ENCODE data around the gene NAA25.
"Not testable (repeated sequence)": the region's sequence is repeated elsewhere in the genome, so short reads cannot be mapped to it uniquely, and the experiment has no call there.

The NAA25 gene

GRCh38 chr12:112061137-112061536 is 47.4 kb downstream of the NAA25 start:
- no peak for DNase-seq
- no peak for TF ChIP-seq POLR2A (IDR thresholded peaks at IDR 0.05; ENCODE audit: low read length)
- TF ChIP-seq GATA1 (IDR thresholded peaks at IDR 0.05; ENCODE audit: low read depth, low read length) = no peak

DNA sequence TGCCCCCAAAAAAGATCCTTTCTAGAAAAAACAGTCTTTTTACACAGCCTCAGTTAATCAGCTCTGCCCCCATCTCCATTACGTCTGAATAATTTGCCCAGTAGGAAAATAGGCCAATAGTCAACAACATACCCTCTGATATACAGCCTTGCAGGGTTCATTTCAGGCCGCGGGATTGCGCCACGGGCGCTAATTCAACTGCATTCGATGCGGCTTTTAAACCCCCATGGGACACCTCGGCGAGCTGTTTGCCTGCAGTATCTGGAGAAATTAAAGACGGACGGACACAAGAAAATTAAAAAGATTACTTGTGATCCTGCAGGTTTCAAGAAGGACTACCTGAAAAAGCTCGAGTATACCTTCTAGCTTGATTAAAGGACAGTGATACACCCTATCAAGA is 59.2 kb downstream of the NAA25 start:
- no peak for DNase-seq
- TF ChIP-seq POLR2A (IDR thresholded peaks at IDR 0.05; ENCODE audit: low read length) = no peak
- TF ChIP-seq GATA1 (IDR thresholded peaks at IDR 0.05; ENCODE audit: low read depth, low read length) = no peak

DNA sequence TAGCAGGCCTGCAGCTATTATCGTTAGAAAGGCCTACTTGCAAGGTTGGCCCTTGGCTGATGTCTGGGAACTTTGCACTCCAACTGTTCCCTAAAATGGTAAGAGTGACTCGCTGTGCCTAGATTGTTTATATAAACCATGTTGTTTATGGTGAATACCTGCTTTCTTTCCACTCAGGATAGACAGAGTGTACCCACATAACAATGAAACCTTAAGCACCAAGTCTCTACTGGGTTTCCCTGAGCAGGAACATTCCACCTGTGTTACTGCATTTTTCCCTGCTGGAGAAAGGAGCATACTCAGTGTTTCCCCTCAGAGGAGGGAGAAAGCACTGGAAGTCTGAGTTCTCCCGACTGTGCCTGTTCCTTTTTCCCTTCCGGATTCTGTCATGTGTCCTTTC is 62.6 kb downstream of the NAA25 start:
- TF ChIP-seq GATA1 (IDR thresholded peaks at IDR 0.05; ENCODE audit: low read depth, low read length) (no peak), POLR2A (IDR thresholded peaks at IDR 0.05; ENCODE audit: low read length) (no peak)
- DNase-seq = no peak

GRCh38 chr12:112036614-112037013 is 72.0 kb downstream of the NAA25 start:
- not testable (repeated sequence) for DNase-seq

GRCh38 chr12:112035219-112035785 is 73.3 kb downstream of the NAA25 start:
- TF ChIP-seq GATA1 (IDR thresholded peaks at IDR 0.05; ENCODE audit: low read depth, low read length) (no peak), POLR2A (IDR thresholded peaks at IDR 0.05; ENCODE audit: low read length) (no peak)
- no peak for DNase-seq

DNA sequence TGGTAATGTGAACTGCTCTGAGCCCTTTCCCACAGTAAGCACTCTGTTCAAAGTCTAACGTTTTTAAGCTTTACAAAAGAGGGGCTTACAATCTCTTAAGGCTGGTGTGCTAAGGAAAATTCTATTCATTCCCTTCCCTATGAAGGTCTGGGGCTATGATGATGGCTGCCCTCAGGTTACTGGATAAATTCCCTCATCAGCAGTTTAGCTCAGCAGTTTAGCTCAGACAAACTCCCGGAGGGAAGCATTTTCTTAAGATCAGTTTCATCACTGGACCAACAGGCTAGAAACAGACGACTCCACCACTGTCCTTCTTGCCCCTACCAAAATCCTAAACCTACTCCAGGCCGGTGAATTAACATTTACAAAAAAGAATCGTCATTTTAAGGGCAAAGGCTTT is 76.3 kb downstream of the NAA25 start:
- no peak for TF ChIP-seq POLR2A (IDR thresholded peaks at IDR 0.05; ENCODE audit: low read length)
- no peak for TF ChIP-seq GATA1 (IDR thresholded peaks at IDR 0.05; ENCODE audit: low read depth, low read length)
- no peak for DNase-seq

DNA sequence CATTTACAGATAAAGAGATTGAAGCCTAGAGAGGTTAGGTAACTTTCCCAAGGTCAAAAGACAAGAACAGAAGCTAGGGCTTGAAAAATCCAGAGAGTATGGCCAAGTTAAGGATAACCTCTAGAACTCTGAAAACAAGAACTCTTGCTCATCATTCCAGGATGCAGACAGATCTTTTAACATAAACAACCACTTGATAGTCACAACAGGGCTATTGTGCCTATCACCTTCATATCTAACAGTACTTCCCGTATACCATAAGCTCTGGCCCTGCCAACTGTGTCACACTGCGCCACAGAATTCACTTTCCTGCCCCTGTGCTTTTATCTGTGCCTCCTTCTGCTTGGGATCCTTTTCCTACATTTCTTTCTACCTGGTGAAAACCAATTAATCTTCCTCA is 77.1 kb downstream of the NAA25 start:
- DNase-seq = no peak
- TF ChIP-seq POLR2A (IDR thresholded peaks at IDR 0.05; ENCODE audit: low read length) (no peak), GATA1 (IDR thresholded peaks at IDR 0.05; ENCODE audit: low read depth, low read length) (no peak)

DNA sequence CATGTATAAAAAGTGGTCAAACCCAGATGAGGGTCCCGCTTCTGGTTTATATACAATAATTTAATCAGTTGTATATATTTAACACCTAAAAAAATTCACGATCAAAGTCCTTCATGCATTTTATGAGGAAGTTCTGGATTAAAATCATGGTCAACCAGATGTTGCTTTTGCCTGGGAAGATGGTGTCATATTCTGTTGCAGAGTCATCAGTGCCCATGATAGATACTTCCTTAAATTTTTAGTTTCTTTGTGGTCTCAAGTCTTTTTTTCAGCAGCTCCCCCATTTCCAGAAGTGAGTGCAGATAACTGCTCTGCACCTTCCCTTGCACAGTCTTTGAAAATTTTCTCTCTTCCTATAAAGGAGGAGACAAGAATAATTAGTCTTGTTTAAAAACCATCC is 79.3 kb downstream of the NAA25 start:
- TF ChIP-seq POLR2A (IDR thresholded peaks at IDR 0.05; ENCODE audit: low read length) = no peak
- no peak for TF ChIP-seq GATA1 (IDR thresholded peaks at IDR 0.05; ENCODE audit: low read depth, low read length)
- no peak for DNase-seq

DNA sequence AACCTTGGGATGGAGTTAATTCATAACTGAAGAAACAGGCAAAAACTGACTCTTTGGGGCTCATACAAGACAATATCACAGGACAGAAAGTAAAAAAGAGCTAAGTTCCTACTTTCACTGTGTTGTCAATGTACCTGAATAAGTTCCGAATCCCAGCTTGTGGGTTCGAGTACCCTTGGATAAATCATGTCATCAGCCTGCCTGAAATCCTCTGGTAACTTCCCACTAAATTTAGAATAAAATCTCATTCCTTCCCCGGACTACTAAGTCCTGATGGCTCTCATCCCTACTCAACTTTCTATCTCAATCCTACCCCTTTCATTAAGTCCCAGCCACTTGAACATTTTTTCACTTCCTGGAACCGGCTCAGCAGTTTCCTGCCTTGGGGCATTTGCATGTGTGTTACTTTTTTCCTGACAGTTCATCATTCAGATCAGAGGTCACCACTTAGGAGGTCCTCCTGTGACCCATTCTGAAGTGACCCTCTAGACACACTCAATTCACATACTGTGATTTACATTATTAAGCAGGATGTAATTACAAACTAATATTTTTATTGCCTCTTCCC is 82.7 kb downstream of the NAA25 start:
- DNase-seq = no peak
- TF ChIP-seq GATA1 (IDR thresholded peaks at IDR 0.05; ENCODE audit: low read depth, low read length) = no peak
- TF ChIP-seq POLR2A (IDR thresholded peaks at IDR 0.05; ENCODE audit: low read length) = no peak

DNA sequence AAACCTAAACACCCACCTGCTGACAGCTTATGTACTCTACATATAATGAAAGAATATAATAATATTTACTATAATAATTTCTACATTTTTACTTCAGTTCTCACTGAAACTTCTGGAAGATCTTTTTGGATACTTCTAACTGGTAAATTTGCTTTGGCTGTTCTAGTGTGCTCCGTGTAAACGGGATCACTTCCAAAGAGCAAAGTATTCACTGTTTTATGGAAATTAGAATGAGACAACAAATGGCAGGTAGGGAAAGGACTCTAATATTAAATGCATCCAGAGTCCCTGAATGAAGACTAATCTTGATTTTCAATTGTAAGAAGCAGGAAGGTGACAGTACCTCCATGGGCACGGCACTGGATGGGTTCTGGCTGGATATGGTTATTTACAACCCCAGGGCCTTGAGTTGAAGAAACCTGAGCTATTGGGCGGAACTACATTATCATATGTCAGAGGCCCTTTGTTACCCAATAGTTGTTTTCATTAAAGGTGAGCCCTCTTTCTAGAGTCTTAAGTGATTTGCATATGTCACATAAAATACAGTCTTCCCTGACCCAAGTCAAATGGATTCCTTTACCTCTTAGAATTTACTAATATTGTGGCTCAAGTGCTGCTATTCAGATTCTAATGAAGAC is 84.7 kb downstream of the NAA25 start:
- TF ChIP-seq POLR2A (IDR thresholded peaks at IDR 0.05; ENCODE audit: low read length) (no peak), GATA1 (IDR thresholded peaks at IDR 0.05; ENCODE audit: low read depth, low read length) (no peak)
- DNase-seq = no peak

GRCh38 chr12:112022241-112023016 is 86.2 kb downstream of the NAA25 start:
- no peak for DNase-seq
- TF ChIP-seq POLR2A (IDR thresholded peaks at IDR 0.05; ENCODE audit: low read length) = no peak

DNA sequence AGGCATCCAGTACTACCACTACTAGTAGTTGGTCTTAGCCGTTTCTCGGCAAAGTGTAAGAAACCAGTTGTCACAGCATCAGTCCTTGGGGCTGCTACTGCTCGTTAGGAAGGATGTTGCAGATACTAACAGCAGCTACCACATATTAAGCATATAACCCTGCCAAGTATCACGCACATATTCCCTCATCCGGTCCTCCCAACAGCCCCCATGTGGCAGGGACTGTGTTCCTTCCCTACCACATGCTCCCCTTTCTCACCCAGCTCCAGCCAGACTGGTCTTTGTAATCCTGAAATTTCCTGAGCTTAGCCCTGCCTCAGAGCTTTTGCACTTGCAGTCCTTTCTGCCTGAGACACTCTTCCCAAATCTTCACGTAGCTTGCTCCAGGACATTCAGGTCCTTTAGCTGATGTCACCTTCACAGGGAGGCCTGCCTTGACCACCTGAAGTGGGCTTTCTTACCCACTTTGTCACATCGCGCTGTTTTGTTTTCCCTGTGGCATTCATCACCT is 87.6 kb downstream of the NAA25 start:
- TF ChIP-seq GATA1 (IDR thresholded peaks at IDR 0.05; ENCODE audit: low read depth, low read length) (no peak), POLR2A (IDR thresholded peaks at IDR 0.05; ENCODE audit: low read length) (no peak)
- no peak for DNase-seq

DNA sequence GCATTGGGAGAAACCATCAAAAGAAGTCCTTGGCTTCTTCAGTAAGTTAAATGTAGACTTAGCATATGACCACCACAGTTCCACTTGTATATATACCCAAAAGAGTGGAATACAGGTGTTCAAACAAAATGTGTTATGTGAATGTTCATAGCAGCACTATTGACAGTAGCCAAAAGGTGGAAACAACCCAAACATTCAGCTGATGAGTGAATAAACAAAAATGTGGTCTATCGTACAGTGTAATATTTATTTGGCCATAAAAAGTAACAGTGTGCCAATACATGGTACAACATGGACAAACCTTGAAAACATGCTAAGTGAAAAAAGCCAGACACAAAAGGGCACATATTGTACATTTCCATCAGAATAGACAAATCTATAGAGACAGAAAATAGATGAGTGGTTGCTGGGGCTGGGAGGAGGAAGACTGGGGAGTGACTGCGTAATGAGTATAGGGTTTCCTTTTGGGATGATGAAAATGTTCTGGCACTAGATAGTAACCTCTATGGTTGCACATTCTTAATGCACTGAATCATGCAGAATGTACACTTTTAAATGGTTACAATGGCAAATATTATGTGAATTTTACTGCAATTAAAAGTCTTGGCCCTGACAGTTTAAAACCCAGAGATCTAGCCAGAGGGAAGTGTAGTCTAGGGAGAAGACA is 89.9 kb downstream of the NAA25 start:
- no peak for DNase-seq

DNA sequence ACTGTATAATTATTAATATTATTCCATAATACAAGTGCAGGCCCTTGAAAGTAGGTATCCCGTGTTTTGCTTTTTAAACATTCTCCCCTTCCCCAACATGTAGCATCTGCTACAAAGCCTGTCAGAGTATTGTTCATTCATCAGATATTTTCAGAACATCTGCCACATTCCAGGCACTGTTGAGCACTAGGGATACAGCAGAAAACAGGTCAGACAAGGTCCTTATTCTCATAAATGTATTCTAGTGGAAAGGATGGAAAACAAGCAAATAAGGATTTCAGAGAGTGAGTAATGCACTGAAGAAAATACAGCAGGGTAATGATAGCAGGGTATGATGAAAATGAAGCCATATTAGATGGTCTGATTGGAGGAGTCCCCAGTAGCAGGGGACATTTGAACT is 91.5 kb downstream of the NAA25 start:
- TF ChIP-seq POLR2A (IDR thresholded peaks at IDR 0.05; ENCODE audit: low read length) = no peak
- no peak for TF ChIP-seq GATA1 (IDR thresholded peaks at IDR 0.05; ENCODE audit: low read depth, low read length)
- DNase-seq = no peak

More for the DNA sequence above, 89.9 kb downstream of the NAA25 start:
- TF ChIP-seq GATA1 (IDR thresholded peaks at IDR 0.05; ENCODE audit: low read depth, low read length) = no peak
- no peak for TF ChIP-seq POLR2A (IDR thresholded peaks at IDR 0.05; ENCODE audit: low read length)

Measured in erythroblast (primary cell).